H1 (cell line): ENCODE results near the gene CIAO2A. TPM values are rescaled to one million over a fixed set of nuclear protein-coding genes. Genes with fewer than 3 reads are reported as not detected.

ENCODE experiments used
- CTCF ChIA-PET: fragments of 300-600 bp; sonication (Branson Sonifier 250); formaldehyde crosslinking; loops from one replicate; lab custom pipeline; 2021; ENCODE audit not compliant: partially characterized antibody; lab: Charles Lee
- POLR2A ChIA-PET: fragments of 300-600 bp; sonication (Branson Sonifier 250); formaldehyde crosslinking; loops from one replicate; lab custom pipeline; 2021; ENCODE audit warnings: inconsistent platforms; ENCODE audit not compliant: partially characterized antibody; lab: Charles Lee
- DNase-seq, 2 experiments: peaks; one replicate each; pipeline versions ENCODE4 v3.0.0 to v3.0.0-alpha.2; 2010 to 2022; ENCODE audit warnings: low spot score in 2 of 2, low read depth in 1 of 2, mixed read lengths in 1 of 2
- FAIRE-seq: peaks from 2 replicates; lab custom pipeline; 2011; peaks lifted over from hg19 to GRCh38; lab: Jason Lieb, UNC
- H2AFZ ChIP-seq: 2 replicates; pipeline ENCODE4 v1.8.1; 2012; ENCODE audit warnings: low read length, inconsistent platforms
- H2AK5ac ChIP-seq: 2 replicates; pipeline ENCODE4 v1.6.1; 2013; ENCODE audit warnings: low read depth, low read length
- H2BK120ac ChIP-seq: replicated peaks from 2 replicates; pipeline ENCODE3; 2013; ENCODE audit warnings: low read depth, low read length, inconsistent platforms
- H2BK12ac ChIP-seq: 2 replicates; pipeline ENCODE4 v1.6.1; 2013; ENCODE audit warnings: low read depth, low read length
- H2BK15ac ChIP-seq: 2 replicates; pipeline ENCODE4 v1.6.1; 2013; ENCODE audit warnings: low read length
- H2BK20ac ChIP-seq: 2 replicates; pipeline ENCODE4 v1.6.1; 2013; ENCODE audit warnings: low read length
- H2BK5ac ChIP-seq: 2 replicates; pipeline ENCODE4 v1.6.1; 2013; ENCODE audit warnings: low read depth, low read length
- H3K14ac ChIP-seq: 2 replicates; pipeline ENCODE4 v1.6.1; 2013; ENCODE audit warnings: inconsistent platforms; ENCODE audit not compliant: insufficient read length
- H3K18ac ChIP-seq: 2 replicates; pipeline ENCODE4 v1.6.1; 2013; ENCODE audit warnings: low read length; ENCODE audit errors: extremely low read depth
- H3K23ac ChIP-seq: 2 replicates; pipeline ENCODE4 v1.6.1; 2013; ENCODE audit warnings: inconsistent platforms; ENCODE audit not compliant: insufficient read length
- H3K23me2 ChIP-seq: 2 replicates; pipeline ENCODE4 v1.6.1; 2013; ENCODE audit warnings: low read depth, low read length
- H3K27ac ChIP-seq: 2 replicates; pipeline ENCODE4 v1.6.1; 2011; ENCODE audit warnings: low read depth, low read length, inconsistent platforms
- H3K27me3 ChIP-seq, 4 experiments: replicated peaks in 1 of 4; 1 replicate in 1 of 4; 2 replicates in 3 of 4; pipeline versions ENCODE4 v1.6.1 to v1.8.1; 2011 to 2013; ENCODE audit warnings: low read length in 3 of 4, mild to moderate bottlenecking in 3 of 4, inconsistent platforms in 2 of 4, mixed read lengths in 2 of 4, moderate library complexity in 1 of 4; ENCODE audit not compliant: control insufficient read depth in 3 of 4, insufficient read depth in 3 of 4; ENCODE audit errors: extremely low read depth in 1 of 4
- H3K36me3 ChIP-seq, 4 experiments: 2 replicates each; pipeline versions ENCODE4 v1.6.1 to v1.8.1; 2011 to 2013; ENCODE audit warnings: mild to moderate bottlenecking in 4 of 4, low read length in 3 of 4, moderate library complexity in 2 of 4, control low read depth in 1 of 4, inconsistent platforms in 1 of 4; ENCODE audit not compliant: insufficient read depth in 4 of 4, control insufficient read depth in 2 of 4
- H3K4ac ChIP-seq: replicated peaks from 2 replicates; pipeline ENCODE3; 2013; ENCODE audit warnings: low read length, low read depth, mixed read lengths, inconsistent platforms; ENCODE audit not compliant: insufficient read length
- H3K4me1 ChIP-seq, 4 experiments: replicated peaks in 1 of 4; 1 replicate in 1 of 4; 2 replicates in 3 of 4; pipeline versions ENCODE4 v1.6.1 to v1.8.1; 2011 to 2013; ENCODE audit warnings: low read length in 3 of 4, inconsistent platforms in 2 of 4, mixed read lengths in 1 of 4; ENCODE audit not compliant: insufficient read depth in 4 of 4, control insufficient read depth in 3 of 4
- H3K4me2 ChIP-seq, 2 experiments: 2 replicates each; pipeline versions ENCODE4 v1.6.1 to v1.8.1; 2011 to 2013; ENCODE audit warnings: low read depth in 2 of 2, low read length in 2 of 2, control low read depth in 1 of 2, inconsistent platforms in 1 of 2, mild to moderate bottlenecking in 1 of 2; ENCODE audit not compliant: insufficient read depth in 1 of 2
- H3K4me3 ChIP-seq, 4 experiments: fragments of 200-600, 300-600 bp in 1 of 4; sonication (generic), shearing (Covaris generic), sonication (Bioruptor Twin) in 1 of 4; 2 replicates each; pipeline versions ENCODE4 v1.5.1 to v1.8.1; 2011 to 2016; ENCODE audit warnings: low read length in 4 of 4, low read depth in 3 of 4, control low read depth in 2 of 4, inconsistent platforms in 2 of 4, mild to moderate bottlenecking in 2 of 4, mixed read lengths in 1 of 4, moderate library complexity in 1 of 4; ENCODE audit not compliant: insufficient read depth in 2 of 4; ENCODE audit errors: extremely low read depth in 1 of 4
- H3K56ac ChIP-seq: replicated peaks from 2 replicates; pipeline ENCODE3; 2013; ENCODE audit warnings: low read depth, mild to moderate bottlenecking, mixed read lengths, low read length, inconsistent platforms; ENCODE audit not compliant: insufficient read length
- H3K79me1 ChIP-seq: 2 replicates; pipeline ENCODE4 v1.6.1; 2013; ENCODE audit warnings: low read depth, low read length, control low read depth
- H3K79me2 ChIP-seq, 2 experiments: 2 replicates each; pipeline versions ENCODE4 v1.6.1 to v1.8.1; 2012 to 2013; ENCODE audit warnings: low read length in 2 of 2, mild to moderate bottlenecking in 2 of 2, inconsistent platforms in 1 of 2; ENCODE audit not compliant: insufficient read depth in 2 of 2, control insufficient read depth in 1 of 2
- H3K9ac ChIP-seq, 4 experiments: replicated peaks in 1 of 4; 1 replicate in 1 of 4; 2 replicates in 3 of 4; pipeline versions ENCODE4 v1.6.1 to v1.8.1; 2011 to 2013; ENCODE audit warnings: low read depth in 3 of 4, low read length in 3 of 4, control low read depth in 2 of 4, mild to moderate bottlenecking in 2 of 4, moderate library complexity in 2 of 4, inconsistent platforms in 1 of 4; ENCODE audit errors: extremely low read depth in 1 of 4
- H3K9me3 ChIP-seq, 2 experiments: 2 replicates each; pipeline versions ENCODE4 v1.6.1 to v1.8.1; 2012 to 2013; ENCODE audit warnings: mild to moderate bottlenecking in 2 of 2, moderate library complexity in 2 of 2, control low read depth in 1 of 2, inconsistent platforms in 1 of 2, low read depth in 1 of 2, low read length in 1 of 2, mixed read lengths in 1 of 2; ENCODE audit not compliant: insufficient read depth in 2 of 2
- H4K20me1 ChIP-seq, 2 experiments: replicated peaks in 1 of 2; 2 replicates each; pipeline versions ENCODE3 to v1.8.1; 2011 to 2013; ENCODE audit warnings: inconsistent platforms in 2 of 2, low read length in 2 of 2, mild to moderate bottlenecking in 1 of 2; ENCODE audit not compliant: insufficient read depth in 2 of 2, control insufficient read depth in 1 of 2
- H4K5ac ChIP-seq: 2 replicates; pipeline ENCODE4 v1.6.1; 2013; ENCODE audit warnings: low read length, low read depth, mixed read lengths, inconsistent platforms; ENCODE audit not compliant: insufficient read length
- H4K8ac ChIP-seq: 2 replicates; pipeline ENCODE4 v1.8.0; 2013; ENCODE audit warnings: mild to moderate bottlenecking, moderate library complexity, low read length, inconsistent platforms; ENCODE audit not compliant: insufficient read depth; ENCODE audit errors: extremely low read depth
- H4K91ac ChIP-seq: replicated peaks from 2 replicates; pipeline ENCODE3; 2013; ENCODE audit warnings: low read length, mixed read lengths, inconsistent platforms; ENCODE audit not compliant: insufficient read length
- CTBP2 ChIP-seq: IDR thresholded peaks from 2 replicates; pipeline ENCODE4 v1.7.0; 2011; ENCODE audit warnings: borderline replicate concordance, mild to moderate bottlenecking, moderate library complexity, mixed read lengths, low read length; ENCODE audit not compliant: insufficient read depth, insufficient read length
- KDM1A ChIP-seq: fragments of 200-600, 300-600 bp; sonication (generic); IDR thresholded peaks from 2 replicates; pipeline ENCODE4 v1.7.1; 2016; ENCODE audit warnings: mild to moderate bottlenecking, low read length, borderline replicate concordance
- KDM4A ChIP-seq: IDR thresholded peaks from one replicate; pipeline ENCODE4 v1.7.1; 2012; ENCODE audit warnings: low read depth, mild to moderate bottlenecking, moderate library complexity, low read length, inconsistent platforms; ENCODE audit not compliant: severe bottlenecking
- KDM5A ChIP-seq: fragments of 200-600 bp; IDR thresholded peaks from 2 replicates; pipeline ENCODE4 v1.7.1; 2012; ENCODE audit warnings: mild to moderate bottlenecking, low read length, inconsistent platforms, mixed read lengths
- RAD21 ChIP-seq, 2 experiments: IDR thresholded peaks in 1 of 2; conservative IDR thresholded peaks in 1 of 2; 2 replicates each; pipeline ENCODE4 v1.6.1; 2011; ENCODE audit warnings: low read depth in 2 of 2, low read length in 2 of 2, improper control_type of control experiment in 1 of 2, inconsistent platforms in 1 of 2, mild to moderate bottlenecking in 1 of 2, moderate library complexity in 1 of 2
- SIN3A ChIP-seq, 2 experiments: IDR thresholded peaks in 1 of 2; conservative IDR thresholded peaks in 1 of 2; 2 replicates each; pipeline ENCODE4 v1.6.1; 2011 to 2012; ENCODE audit warnings: low read length in 2 of 2, improper control_type of control experiment in 1 of 2, low read depth in 1 of 2, mild to moderate bottlenecking in 1 of 2
- SIRT6 ChIP-seq: IDR thresholded peaks from one replicate; pipeline ENCODE4 v1.7.1; 2012; ENCODE audit warnings: low read length, inconsistent platforms
- SP2 ChIP-seq: IDR thresholded peaks from 2 replicates; pipeline ENCODE4 v1.6.1; 2012; ENCODE audit warnings: mild to moderate bottlenecking, low read length, inconsistent platforms
- SP4 ChIP-seq: IDR thresholded peaks from 2 replicates; pipeline ENCODE4 v1.6.1; 2012; ENCODE audit warnings: low read length, inconsistent platforms
- SRF ChIP-seq: IDR thresholded peaks from 2 replicates; pipeline ENCODE4 v1.6.1; 2011; ENCODE audit warnings: mild to moderate bottlenecking, low read depth, low read length, moderate library complexity
- WGBS, 2 experiments: shearing (Covaris generic) in 1 of 2; methylation state at CpG; one replicate each; pipeline versions ENCODE4 v1.1.6 to v1.1.7; 2013 to 2015; ENCODE audit warnings: low lambda C conversion rate in 2 of 2, mixed read lengths in 2 of 2, inconsistent platforms in 1 of 2, low coverage in 1 of 2, missing lambda C conversion rate in 1 of 2; ENCODE audit not compliant: insufficient replicate concordance in 2 of 2, insufficient coverage in 1 of 2, insufficient read length in 1 of 2; ENCODE audit errors: extremely low coverage in 1 of 2, missing lambda C conversion rate in 1 of 2; 5-methylcytosine and 5-hydroxymethylcytosine counted together
- polyA plus RNA-seq, 7 experiments: library from polyadenylated mRNA; depleted of rRNA in 3 of 7; stranded (reverse) in 5 of 7; unstranded in 2 of 7; fragments of >200 nt in 5 of 7; fragments of 200-250 nt in 2 of 7; gene quantifications; 1 replicate in 5 of 7; 2 replicates in 1 of 7; 4 replicates in 1 of 7; pipeline versions ENCODE4 v1.2.1 to v1.2.3, GENCODE V29; 2011 to 2013; ENCODE audit warnings: missing spikeins in 2 of 7, mixed read lengths in 2 of 7
- total RNA-seq: library from RNA; stranded (reverse); fragmentation: NEBNext Ultra II Directional; extraction: Animal tissue kit (Norgen Biotek cat#: 25700); gene quantifications from 2 replicates; pipeline ENCODE4 v1.2.1, GENCODE V29; 2021
- TF ChIP-seq, protein P1 (sequence below): IDR thresholded peaks from 2 replicates; pipeline ENCODE4 v1.6.1; 2011; ENCODE audit warnings: low read depth, mild to moderate bottlenecking, low read length; ENCODE audit not compliant: insufficient read depth
- TF ChIP-seq, protein P2 (sequence below): IDR thresholded peaks from 2 replicates; pipeline ENCODE4 v1.6.1; 2011; ENCODE audit warnings: low read length, improper control_type of control experiment

The CIAO2A gene
- total and polyA plus RNA-seq, 2 of the 8 experiments (the other 6 are each of a cell fraction or from before 2014, with no cell fraction given), result 76.4 to 86.5 TPM

DNA sequence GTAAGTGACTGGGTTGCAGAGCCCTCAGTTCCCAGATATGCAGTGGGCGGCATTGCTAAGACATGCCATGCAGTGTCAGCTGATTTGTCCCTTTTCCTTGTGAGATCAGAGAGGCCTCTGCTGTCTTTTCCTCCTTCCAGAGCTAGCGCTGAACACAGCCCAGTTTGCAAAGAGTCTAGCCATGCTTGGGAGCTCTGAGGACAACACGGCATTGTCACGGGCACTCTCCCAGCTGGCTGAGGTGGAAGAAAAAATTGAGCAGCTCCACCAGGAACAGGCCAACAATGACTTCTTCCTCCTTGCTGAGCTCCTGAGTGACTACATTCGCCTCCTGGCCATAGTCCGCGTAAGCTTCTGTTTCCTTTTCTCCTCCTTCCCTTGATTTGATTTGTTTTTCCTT, 37.9 kb upstream of the CIAO2A start:
- CTCF ChIA-PET, result interaction anchor here (0.6 to 2.2 kb wide), 8 partner anchors 8 to 380 kb away, joined by 3 to 18 read pairs (median 4); no protein-coding TSS in a partner anchor
- Histone ChIP-seq H3K9ac (no peak overlapping the region), H3K14ac (no peak overlapping the region), H4K5ac (no peak overlapping the region), H3K79me1 (no peaks in the 10 kb centered on the region; the same call in 1 of the 2 replicates), H3K23ac (no peak overlapping the region), H3K4me3 (no peak overlapping the region), H4K20me1 (peaks cover 0 to 1% of the 10 kb centered on the region in 2 experiments), H3K27ac (no peak overlapping the region), H4K91ac (no peak overlapping the region), H2BK5ac (no peak overlapping the region), H3K9me3 (no peaks in the 10 kb centered on the region), H2BK15ac (no peak overlapping the region), H3K79me2 (no peaks in the 10 kb centered on the region), H2AFZ (no peak overlapping the region), H2BK120ac (no peak overlapping the region), H3K36me3 (peaks cover 16 to 51% (median 42%) of the 10 kb centered on the region in 4 experiments), H4K8ac (no peak overlapping the region; the same call in 1 of the 2 replicates), H3K18ac (no peak overlapping the region), H3K23me2 (no peaks in the 10 kb centered on the region), H3K27me3 (no peaks in the 10 kb centered on the region), H2AK5ac (no peak overlapping the region), H3K4me1 (no peaks in the 10 kb centered on the region), H3K4me2 (no peak overlapping the region), H3K56ac (no peak overlapping the region), H2BK20ac (no peak overlapping the region), H3K4ac (no peak overlapping the region), H2BK12ac (no peak overlapping the region)
- WGBS, 2 experiments, result 94% methylated on average over 7 of the region's 7 CpGs; no CpG with 5 or more reads in 1 of the 2 experiments
- DNase-seq (no peak), FAIRE-seq (no peak)
- POLR2A ChIA-PET, result interaction anchor here (0.8 to 1.3 kb wide), 2 partner anchors 22 to 38 kb away, joined by 3 read pairs; partner anchors contain the start of gene CIAO2A
- TF ChIP-seq SP2 (no peak), KDM5A (no peak), SIRT6 (no peak), SP4 (no peak), KDM4A (no peak), RAD21 (IDR thresholded peaks at IDR 0.05 in 1 of 2, conservative IDR thresholded peaks at IDR 0.05 in 1 of 2; ENCODE audit: low read depth in 2 of 2, low read length in 2 of 2) (no peak), SRF (no peak), KDM1A (no peak), SIN3A (conservative IDR thresholded peaks at IDR 0.05 in 1 of 2, IDR thresholded peaks at IDR 0.05 in 1 of 2; ENCODE audit: low read depth in 1 of 2, low read length in 2 of 2) (no peak), CTBP2 (no peak)
- TF ChIP-seq, protein P1, sequence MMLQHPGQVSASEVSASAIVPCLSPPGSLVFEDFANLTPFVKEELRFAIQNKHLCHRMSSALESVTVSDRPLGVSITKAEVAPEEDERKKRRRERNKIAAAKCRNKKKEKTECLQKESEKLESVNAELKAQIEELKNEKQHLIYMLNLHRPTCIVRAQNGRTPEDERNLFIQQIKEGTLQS, result no peak
- TF ChIP-seq, protein P2, sequence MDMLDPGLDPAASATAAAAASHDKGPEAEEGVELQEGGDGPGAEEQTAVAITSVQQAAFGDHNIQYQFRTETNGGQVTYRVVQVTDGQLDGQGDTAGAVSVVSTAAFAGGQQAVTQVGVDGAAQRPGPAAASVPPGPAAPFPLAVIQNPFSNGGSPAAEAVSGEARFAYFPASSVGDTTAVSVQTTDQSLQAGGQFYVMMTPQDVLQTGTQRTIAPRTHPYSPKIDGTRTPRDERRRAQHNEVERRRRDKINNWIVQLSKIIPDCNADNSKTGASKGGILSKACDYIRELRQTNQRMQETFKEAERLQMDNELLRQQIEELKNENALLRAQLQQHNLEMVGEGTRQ, result no peak
